Measurements from ENCODE around the gene LRRC36.

DNA sequence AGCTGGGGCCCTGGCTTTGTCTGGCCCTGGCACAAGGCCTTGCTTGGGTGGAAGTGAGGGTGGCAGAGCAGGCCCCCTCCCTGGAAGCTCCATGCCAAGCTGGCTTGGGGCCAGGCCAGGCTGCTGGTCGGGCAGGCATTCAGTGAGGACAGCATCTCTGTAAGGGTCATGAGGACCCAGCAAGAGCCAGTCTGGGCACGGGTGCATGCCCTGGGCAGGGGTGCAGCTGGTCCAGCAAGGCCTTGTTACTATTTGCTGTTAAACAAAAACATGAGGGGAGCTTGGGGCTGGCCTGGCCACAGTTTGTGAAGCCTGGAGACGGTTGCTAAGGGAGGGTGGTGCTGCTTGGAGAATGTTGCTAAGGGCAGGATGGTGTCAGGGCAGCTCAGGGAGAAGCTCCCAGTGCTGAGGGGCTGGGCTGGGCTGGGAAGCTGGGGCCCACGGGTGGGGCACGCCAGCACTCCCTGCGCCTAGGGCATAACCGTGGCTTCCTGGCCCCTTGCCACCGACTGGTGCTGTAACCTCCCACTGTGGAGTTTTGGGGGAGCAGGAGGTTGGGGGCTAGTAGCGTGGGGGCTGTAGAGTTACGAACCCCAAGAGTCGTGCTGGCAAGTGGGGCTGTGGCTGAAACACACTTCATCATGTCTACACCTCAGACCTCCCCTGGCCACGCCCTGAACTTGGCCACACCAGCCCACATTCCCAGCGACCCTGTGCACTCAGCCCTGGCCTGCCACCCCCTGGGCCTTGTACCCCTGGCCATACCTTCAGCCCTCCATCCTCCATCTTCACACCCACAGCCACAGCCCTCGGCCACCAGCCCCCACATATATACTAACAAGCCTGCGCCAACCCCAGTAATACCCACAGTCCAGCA, 65.0 kb downstream of the LRRC36 start:
- TF ChIP-seq, protein P1, sequence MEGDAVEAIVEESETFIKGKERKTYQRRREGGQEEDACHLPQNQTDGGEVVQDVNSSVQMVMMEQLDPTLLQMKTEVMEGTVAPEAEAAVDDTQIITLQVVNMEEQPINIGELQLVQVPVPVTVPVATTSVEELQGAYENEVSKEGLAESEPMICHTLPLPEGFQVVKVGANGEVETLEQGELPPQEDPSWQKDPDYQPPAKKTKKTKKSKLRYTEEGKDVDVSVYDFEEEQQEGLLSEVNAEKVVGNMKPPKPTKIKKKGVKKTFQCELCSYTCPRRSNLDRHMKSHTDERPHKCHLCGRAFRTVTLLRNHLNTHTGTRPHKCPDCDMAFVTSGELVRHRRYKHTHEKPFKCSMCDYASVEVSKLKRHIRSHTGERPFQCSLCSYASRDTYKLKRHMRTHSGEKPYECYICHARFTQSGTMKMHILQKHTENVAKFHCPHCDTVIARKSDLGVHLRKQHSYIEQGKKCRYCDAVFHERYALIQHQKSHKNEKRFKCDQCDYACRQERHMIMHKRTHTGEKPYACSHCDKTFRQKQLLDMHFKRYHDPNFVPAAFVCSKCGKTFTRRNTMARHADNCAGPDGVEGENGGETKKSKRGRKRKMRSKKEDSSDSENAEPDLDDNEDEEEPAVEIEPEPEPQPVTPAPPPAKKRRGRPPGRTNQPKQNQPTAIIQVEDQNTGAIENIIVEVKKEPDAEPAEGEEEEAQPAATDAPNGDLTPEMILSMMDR (IDR thresholded peaks at IDR 0.05; ENCODE audit: low read depth, low read length, poor library complexity, severe bottlenecking) = no peak
- TF ChIP-seq EZH2phosphoT487 (IDR thresholded peaks at IDR 0.05; ENCODE audit: borderline replicate concordance, low read length) = no peak
